DND-41 (cell line): Measurements from ENCODE around the gene CHTF18.

Experiments
- ATAC-seq: fragments of 200-7000 bp; cut with Tn5 transposase; 3 replicates; pipeline ENCODE4 v1.9.1; 2021; ENCODE audit warnings: low read depth; ENCODE audit not compliant: insufficient read depth
- DNase-seq: peaks from one replicate; pipeline ENCODE4 v3.0.0-alpha.2; 2020
- H2AFZ ChIP-seq: 2 replicates; pipeline ENCODE4 v1.6.0; 2012; ENCODE audit warnings: low read depth, low read length
- H3K27ac ChIP-seq: 2 replicates; pipeline ENCODE4 v1.5.1; 2012; ENCODE audit warnings: low read length, inconsistent platforms
- H3K27me3 ChIP-seq: fragments of 200-600 bp; sonication (generic); 2 replicates; pipeline ENCODE4 v1.6.0; 2012; ENCODE audit warnings: low read length, mild to moderate bottlenecking, inconsistent platforms; ENCODE audit not compliant: insufficient read depth, poor library complexity
- H3K36me3 ChIP-seq: 2 replicates; pipeline ENCODE4 v1.5.1; 2012; ENCODE audit warnings: low read length, inconsistent platforms; ENCODE audit not compliant: insufficient read depth
- H3K4me1 ChIP-seq: 2 replicates; pipeline ENCODE4 v1.5.1; 2012; ENCODE audit warnings: mild to moderate bottlenecking, low read length; ENCODE audit not compliant: insufficient read depth
- H3K4me2 ChIP-seq: 2 replicates; pipeline ENCODE4 v1.6.0; 2012; ENCODE audit warnings: mild to moderate bottlenecking, moderate library complexity, low read length, inconsistent platforms; ENCODE audit not compliant: insufficient read depth
- H3K4me3 ChIP-seq, 2 experiments: fragments of 200-600 bp in 1 of 2; shearing (Covaris generic) in 1 of 2; 2 replicates each; pipeline ENCODE4 v1.5.1; 2012 to 2016; ENCODE audit warnings: inconsistent platforms in 2 of 2, low read length in 2 of 2, mild to moderate bottlenecking in 2 of 2, low read depth in 1 of 2, moderate library complexity in 1 of 2
- H3K79me2 ChIP-seq: 2 replicates; pipeline ENCODE4 v1.6.0; 2012; ENCODE audit warnings: low read length, inconsistent platforms; ENCODE audit not compliant: insufficient read depth
- H3K9ac ChIP-seq: 2 replicates; pipeline ENCODE4 v1.6.0; 2012; ENCODE audit warnings: low read depth, mild to moderate bottlenecking, inconsistent platforms, low read length, moderate library complexity
- H3K9me3 ChIP-seq: 2 replicates; pipeline ENCODE4 v1.5.1; 2012; ENCODE audit warnings: low read length, moderate library complexity, mild to moderate bottlenecking, inconsistent platforms; ENCODE audit not compliant: insufficient read depth, severe bottlenecking
- H4K20me1 ChIP-seq: 2 replicates; pipeline ENCODE4 v1.6.0; 2012; ENCODE audit warnings: low read length; ENCODE audit not compliant: insufficient read depth
- CTCF ChIP-seq: IDR thresholded peaks from 2 replicates; pipeline ENCODE4 v1.5.1; 2012; ENCODE audit warnings: borderline replicate concordance, low read length, moderate library complexity, mild to moderate bottlenecking; ENCODE audit not compliant: poor library complexity, severe bottlenecking; ENCODE audit errors: extremely low read depth
- EZH2 ChIP-seq: IDR thresholded peaks from 3 replicates; pipeline ENCODE4 v1.6.1; 2012; ENCODE audit warnings: borderline replicate concordance, low read depth, mild to moderate bottlenecking, moderate library complexity, low read length, inconsistent platforms; ENCODE audit not compliant: severe bottlenecking

CHTF18 gene

GRCh38 chr16:832652-833336, 44.4 kb downstream of the CHTF18 start:
- no peak overlapping the region for H3K4me3 ChIP-seq
- H3K4me1 ChIP-seq = no peaks in the 10 kb centered on the region
- no peaks in the 10 kb centered on the region; the same call in 1 of the 2 replicates for H4K20me1 ChIP-seq
- H3K27ac ChIP-seq = no peak overlapping the region
- no peak overlapping the region for H2AFZ ChIP-seq
- H3K27me3 ChIP-seq = no peaks in the 10 kb centered on the region
- H3K9ac ChIP-seq = no peak overlapping the region
- H3K79me2 ChIP-seq = no peaks in the 10 kb centered on the region
- DNase-seq (no peak), ATAC-seq (no peak)
- no peak for TF ChIP-seq CTCF
- TF ChIP-seq EZH2 = no peak
- no peak overlapping the region for H3K4me2 ChIP-seq
- no peaks in the 10 kb centered on the region for H3K36me3 ChIP-seq
- peaks cover 14% of the 10 kb centered on the region for H3K9me3 ChIP-seq

DNA sequence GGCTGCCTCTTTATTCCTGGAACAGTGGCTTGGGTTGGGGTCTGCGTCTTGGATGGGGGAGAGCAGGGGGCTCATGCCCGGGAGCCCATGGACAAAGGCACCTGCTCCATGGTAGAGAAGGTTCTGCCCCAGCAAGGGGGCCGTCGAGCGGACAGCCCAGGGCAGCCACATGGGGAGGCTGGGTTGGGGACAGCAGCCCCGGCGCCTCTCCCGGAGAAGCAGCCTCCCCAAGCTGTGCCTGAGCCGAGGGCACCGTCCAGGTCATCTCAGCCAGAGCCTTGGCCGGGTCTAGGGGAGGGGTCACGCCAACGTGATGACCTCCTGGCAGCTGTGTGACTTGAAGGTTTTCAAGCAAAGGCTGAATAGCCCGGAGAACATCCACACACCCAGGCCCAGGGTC, 45.0 kb downstream of the CHTF18 start:
- DNase-seq = no peak
- Histone ChIP-seq H3K27me3 (no peaks in the 10 kb centered on the region), H3K4me3 (no peak overlapping the region), H3K4me1 (no peaks in the 10 kb centered on the region), H3K27ac (no peak overlapping the region), H3K9ac (no peak overlapping the region), H3K79me2 (no peaks in the 10 kb centered on the region), H3K9me3 (peaks cover 14% of the 10 kb centered on the region), H3K4me2 (no peak overlapping the region), H4K20me1 (no peaks in the 10 kb centered on the region; the same call in 1 of the 2 replicates), H3K36me3 (no peaks in the 10 kb centered on the region), H2AFZ (no peak overlapping the region)
- no peak for TF ChIP-seq EZH2
- TF ChIP-seq CTCF = no peak
- no peak for ATAC-seq

DNA sequence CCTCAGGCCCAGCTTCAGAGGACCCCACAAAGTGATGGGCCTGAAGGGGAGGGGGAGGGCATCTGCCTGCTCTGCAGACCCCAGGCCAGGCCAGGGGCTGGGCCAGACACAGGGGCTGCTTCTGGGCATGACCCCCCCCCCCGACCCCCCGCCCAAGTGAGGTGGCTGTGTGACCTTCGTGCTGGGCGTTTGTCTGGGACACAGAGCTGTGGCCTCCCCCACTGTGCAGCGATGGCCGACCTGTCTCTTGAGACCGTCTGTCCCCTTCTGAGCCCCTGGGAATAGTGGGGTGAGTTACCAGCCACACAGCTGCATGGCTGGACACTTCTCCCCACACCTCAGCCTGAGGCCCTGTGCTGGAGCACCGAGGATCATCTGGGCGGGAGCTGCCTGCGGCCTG, 47.0 kb downstream of the CHTF18 start:
- no peaks in the 10 kb centered on the region for H3K27me3 ChIP-seq
- ATAC-seq = no peak
- H3K4me1 ChIP-seq = no peaks in the 10 kb centered on the region

More for the DNA sequence above, 47.0 kb downstream of the CHTF18 start:
- Histone ChIP-seq H3K9ac (no peak overlapping the region), H3K79me2 (no peaks in the 10 kb centered on the region), H3K4me2 (no peak overlapping the region), H3K27ac (no peak overlapping the region), H2AFZ (no peak overlapping the region), H3K9me3 (peaks cover 14% of the 10 kb centered on the region), H3K4me3 (no peak overlapping the region), H4K20me1 (no peaks in the 10 kb centered on the region; the same call in 1 of the 2 replicates), H3K36me3 (no peaks in the 10 kb centered on the region)
- no peak for TF ChIP-seq CTCF
- no peak for TF ChIP-seq EZH2
- DNase-seq = no peak
